Fibroblast of skin of abdomen (primary cell): ENCODE measurements around the gene TAS1R1.

Experiments used
- DNase-seq: peaks from one replicate; pipeline ENCODE4 v3.0.0-alpha.2; 2013

TAS1R1 gene

DNA sequence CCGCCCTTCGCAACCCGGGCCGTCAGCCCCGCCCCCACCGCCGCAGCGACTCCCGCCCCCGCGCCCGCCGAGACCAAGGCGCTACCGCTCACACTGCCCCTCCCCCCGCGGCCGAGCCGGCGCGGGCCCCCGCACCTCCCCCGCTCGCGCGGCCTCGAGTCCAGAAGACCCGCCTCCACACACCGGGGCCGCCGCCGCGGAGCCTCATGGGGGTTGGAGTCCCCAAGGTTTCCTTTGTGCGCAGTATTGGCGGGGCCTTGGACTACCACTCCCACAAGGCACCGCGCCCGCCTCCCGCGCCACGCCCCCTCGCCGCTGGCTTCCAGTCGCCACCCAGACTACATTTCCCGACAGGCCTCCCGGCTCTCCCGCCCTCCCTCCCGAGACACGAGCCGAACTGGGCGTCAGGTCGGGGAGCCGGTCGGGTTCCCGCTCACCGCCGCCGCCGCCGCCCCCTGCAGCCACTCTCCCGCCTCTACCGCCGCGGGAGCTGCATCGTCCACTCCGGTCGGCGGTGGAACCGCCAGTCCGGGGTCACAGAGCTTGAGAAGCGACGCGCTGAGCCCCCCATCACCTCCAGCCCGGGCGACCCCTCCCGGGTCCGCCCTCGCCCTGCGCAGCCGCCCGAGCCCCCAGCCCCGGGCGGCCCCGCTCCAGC is 58.4 kb downstream of the TAS1R1 start, which contains the start of gene PHF13:
TSS of gene PHF13 (plus strand) at position 371 of the 658 bp plus-strand sequence. CDS start 336 bp downstream, outside the sequence.
- peak; percentile 100 for DNase-seq

DNA sequence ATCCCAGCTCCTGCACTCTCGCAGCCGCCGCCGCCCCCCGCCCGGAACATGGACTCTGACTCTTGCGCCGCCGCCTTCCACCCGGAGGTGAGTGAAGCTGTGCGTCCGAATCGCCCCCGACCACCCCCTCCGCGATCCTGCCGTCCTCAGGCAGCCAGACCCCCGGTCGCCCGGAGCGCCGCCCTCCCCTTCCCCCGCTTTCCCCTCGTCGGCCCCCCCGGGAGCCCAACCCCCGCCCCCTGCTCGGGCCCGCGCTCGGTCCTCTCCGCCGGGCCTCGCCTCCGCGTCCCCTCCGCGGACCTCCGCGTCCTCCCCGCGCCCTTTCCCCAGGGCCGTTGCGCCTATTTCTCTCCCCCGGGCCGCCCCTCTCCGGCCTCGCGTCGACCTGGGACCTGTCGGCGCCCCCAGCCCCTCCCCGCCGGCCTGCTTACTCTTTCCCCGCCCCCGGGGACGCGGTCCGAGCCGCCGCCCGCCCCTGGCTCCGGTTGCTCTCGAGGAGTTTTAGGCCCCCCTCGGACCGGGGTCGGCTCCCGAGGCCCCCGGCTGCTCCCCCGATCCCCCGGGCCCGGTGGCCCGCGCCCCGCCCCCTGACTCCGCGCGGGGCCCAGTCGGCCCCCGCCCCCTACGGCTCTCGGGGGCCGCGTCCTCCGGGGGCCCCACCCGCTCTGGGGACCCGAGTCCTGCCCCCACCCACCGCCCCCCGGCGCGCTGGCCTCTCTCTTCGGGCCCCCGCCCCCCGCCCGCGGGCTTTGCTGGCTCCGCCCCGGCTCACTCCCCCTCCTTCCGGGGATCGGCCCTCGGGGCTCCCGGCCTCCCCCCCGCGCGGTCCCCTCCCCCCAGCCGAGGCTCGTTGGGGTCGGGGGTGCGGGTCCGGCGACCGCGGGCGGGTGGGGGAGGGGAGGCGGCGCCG is 59.2 kb downstream of the TAS1R1 start:
- peak; percentile 48 for DNase-seq

DNA sequence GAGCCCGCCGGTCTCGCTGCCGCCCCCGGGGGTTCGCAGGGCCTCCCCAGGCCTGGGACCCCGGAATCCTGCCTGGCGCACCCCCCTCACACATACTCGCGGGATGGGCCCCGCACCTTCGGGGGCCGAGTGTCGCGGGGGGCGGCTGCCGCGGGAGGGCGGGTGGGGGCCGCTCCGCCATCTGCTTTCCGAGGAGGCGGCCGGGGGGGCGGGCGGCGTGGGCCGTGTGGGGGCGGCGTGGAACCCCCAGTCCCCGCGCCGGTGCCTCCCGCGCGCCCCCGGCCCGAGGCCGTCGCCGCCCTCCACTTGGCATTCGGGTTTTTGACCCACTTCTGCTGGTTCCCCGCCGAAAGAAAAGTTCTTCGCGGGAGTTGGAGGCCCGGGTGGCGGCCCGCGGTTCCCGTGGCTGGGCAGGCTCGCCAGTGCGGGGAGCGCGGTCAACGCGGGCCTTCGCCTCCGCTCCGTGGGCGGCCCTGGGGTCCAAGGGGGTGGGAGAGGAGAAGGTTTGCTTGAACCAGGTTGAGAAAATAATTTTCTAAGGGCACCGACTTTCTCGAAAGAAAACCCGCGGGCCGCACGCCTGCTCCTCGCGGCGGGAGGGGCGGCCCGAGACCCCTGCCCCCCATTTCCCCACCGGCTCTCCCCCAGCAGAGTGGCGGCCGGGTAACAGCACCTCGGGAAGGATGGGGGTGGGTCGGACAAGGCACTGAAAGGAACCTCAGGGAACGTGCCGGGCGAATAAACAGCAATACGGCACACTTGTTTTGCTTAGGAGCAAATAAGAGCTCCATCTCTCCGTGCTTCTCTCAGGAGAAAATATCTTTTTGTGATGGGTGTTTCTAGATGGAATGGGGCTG is 60.0 kb downstream of the TAS1R1 start:
- DNase-seq, result no peak

DNA sequence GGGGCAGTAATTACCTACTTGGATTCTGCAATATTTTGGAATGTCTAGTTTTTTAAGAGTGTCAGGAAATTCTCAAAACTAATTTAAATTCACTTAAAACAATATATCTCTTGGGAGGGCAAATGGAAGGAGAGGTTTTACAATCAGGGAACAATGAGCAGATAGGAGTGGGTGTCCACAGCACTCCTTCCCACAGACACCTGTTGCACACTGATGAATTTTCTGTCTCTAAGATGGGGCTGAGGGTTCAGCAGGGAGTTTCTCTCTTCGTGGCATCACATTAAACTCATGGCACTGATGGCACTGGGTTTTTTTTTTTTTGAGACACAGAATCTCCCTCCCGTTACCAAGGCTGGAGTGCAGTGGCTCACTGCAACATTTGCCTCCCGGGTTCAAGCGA is 63.9 kb downstream of the TAS1R1 start:
- no peak for DNase-seq

DNA sequence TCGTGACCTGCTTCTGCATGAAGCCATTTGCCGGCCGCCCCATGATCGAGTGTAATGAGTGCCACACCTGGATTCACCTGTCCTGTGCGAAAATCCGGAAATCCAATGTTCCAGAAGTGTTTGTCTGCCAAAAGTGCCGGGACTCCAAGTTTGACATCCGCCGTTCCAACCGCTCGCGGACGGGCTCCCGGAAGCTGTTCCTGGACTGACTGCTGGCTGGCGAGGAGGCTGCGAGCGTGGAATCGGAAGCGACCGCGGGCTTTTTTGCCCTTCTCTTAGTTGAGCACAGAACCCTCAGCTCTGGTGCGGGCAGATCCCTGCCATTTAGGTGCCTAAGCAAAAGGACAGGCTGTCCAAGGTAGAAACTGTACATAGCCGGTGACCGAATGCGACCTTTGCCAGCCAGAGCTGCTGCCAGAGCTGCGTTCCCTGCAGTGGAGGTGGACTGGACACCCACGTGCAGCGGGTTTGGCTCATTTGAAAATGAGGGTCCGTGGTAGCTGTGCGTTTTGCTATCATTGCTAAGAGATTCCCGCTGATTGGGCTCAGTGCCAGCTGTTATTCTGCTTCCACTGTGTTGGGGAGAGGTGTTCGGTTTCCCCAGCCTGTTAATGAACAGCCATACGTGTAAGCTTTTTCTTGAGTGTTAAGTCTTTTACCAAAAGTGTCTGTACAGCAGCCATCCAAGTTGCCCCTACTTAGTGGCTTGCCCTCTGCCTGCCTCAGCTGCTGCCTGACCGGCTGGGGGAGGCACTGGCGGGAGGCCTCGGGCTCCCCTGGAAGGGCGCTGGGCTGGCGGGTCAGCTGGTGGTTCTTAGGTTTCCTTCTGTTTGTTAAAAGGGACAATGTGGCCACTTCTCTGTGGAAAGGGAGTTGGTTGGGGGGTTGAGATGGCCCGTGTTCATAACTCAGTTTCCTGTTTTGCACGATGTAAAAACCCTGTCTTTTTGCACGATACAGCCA is 66.6 kb downstream of the TAS1R1 start:
- no peak for DNase-seq

DNA sequence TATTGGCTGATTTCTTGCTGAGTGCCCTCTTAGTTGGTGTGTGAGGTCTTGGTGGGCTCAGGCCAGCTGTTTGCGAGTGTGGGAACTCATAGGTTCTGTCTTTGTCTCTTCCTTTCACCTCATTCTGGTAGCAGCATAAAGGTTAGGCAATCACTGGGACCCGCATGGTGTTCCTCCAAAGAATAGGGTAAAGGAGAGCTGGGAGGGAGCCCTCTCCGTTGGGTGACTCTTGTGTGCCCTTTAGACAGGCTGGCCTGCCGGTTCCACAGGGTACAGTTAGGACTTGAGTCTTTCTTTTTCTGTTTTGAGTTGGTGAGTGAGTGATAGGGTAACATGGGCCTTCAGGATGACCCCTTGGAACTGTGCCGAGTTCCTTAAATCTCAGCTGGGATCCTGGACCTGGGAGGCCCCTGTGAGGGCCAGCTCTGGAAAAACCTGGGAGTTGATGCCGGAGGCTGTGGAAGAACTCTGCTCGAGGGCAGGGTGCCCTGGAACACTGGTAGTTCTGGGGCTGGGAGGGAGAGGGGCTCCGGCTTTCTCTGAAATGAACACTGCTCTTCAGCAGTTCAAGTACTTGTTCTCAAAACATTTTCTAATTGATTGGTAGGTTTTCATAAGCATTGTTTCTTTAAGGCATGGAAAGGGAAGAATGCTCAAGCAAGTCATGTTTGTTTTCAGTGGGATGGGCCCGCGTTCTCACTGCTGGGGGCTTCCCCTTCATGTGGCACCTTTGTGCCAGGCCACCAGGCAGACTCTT is 67.5 kb downstream of the TAS1R1 start:
- DNase-seq, result no peak

DNA sequence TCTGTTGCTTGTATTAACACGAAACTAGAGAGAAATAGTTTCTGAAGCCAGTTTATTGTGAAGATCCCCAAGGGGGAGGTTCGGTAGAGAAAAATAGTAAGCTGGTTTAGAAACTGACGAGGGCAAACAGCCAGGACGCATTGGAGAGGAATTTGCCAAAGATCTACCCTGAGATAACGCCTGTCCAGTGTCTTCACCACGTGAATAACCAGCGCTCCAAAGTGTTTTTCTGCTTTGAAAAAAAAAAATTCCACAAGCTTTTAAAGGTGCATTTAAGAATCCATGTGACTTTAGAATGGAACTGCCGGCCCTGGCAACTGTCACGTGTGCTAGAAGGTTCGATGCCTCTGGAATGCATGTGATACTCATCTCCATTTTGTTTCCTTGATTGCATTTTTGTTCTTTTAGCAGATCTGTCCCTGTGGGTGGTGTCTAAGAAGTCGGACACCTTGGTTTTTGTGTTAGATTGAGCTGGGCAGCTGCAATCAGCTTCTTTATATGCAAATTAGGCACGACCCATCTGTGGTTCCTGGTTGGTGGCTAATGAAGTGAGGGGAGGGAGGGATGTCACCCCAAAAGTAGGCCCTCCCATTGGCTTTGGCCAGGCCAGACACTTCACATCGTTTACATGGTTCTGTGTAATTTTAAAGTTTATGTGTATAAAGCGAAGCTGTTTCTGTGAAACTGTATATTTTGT is 68.3 kb downstream of the TAS1R1 start:
- no peak for DNase-seq

DNA sequence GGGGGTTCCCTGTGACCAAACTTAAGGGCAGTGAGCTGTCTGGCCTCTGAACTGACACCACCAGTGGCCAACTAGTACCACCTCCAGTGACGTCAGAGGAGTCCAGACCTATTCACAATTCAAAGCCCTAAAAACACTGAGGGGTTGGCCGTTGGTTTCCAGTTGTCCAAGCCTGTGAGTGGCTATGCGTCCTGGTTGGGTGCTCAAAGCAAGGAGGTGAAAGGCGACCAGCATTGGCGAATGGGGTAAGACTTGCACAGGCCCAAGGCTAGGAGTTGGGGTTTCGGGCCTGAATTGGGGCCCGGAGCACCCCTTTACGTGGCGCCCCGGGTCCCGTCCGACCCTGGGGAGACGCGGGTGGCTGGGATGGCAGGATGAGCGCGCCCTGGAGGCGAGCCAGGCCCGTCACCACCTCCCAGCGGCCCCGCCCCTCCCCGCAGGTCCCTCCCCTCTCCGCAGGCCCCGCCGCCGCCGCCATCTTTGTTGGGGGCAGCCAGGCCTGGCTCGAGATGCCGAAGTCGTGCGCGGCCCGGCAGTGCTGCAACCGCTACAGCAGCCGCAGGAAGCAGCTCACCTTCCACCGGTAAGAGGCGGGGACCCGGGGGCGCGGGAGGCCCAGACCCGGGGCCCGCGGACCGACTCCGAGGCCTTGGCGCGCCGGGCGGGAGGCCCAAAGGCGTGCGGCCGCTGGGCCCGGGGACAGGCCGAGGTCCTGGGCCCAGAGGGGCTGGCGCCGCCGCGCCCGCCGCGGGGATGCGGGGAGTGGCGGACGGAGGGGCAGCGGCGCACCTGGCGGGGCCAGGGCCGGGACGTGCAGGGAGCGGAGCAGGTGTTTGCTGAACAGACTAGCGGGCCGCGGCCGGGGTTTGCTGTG is 69.8 kb downstream of the TAS1R1 start, which contains the start of gene THAP3:
TSS of gene THAP3 (plus strand) at position 159 of the 874 bp plus-strand sequence. CDS start at position 510, 351 bp downstream.
- peak; percentile 84 for DNase-seq

DNA sequence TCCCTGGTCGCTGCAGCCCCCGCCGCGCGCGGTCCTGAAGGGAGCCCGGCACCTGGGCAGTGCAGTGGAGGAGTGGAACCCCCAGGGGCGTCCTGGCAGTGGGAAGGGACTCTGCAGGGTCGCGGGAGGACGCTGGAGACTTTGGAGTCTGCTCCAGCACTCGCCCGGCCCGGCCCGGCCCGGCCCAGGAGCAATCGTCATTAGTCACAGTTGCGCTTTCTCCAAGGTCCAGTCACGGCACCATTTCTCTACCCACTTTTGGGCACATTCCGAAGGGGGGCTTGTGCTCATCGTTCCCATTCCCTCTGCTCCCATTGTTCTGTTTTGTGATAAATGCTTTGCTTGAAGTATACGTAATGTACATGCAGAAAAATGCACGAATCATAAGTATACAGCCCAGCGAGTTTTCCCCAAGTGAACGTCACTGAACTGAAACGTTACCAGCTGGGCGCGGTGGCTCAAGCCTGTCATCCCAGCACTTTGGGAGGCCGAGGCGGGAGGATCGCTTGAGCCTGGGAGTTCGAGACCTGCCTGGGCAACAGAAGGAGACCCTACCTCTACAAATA is 70.6 kb downstream of the TAS1R1 start:
- DNase-seq, result peak; percentile 71

DNA sequence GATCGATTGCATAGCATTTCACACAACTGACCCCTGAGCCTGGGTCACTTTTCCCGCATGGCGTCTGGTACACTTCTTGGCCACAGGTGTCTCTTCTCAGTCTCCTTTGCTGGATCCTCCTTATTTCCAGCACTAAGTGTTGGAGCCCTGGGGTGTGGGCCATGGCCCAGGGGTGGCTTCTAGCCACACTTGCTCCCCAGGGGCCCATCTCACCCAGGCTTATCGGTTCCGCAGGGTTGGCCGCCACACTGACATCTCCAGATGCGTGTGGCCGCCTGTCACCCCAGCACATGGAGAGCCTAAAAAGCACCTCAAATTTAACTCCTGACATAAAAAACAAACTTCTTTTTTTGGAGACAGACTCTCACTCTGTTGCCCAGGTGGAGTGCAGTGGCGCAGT is 71.9 kb downstream of the TAS1R1 start:
- no peak for DNase-seq

DNA sequence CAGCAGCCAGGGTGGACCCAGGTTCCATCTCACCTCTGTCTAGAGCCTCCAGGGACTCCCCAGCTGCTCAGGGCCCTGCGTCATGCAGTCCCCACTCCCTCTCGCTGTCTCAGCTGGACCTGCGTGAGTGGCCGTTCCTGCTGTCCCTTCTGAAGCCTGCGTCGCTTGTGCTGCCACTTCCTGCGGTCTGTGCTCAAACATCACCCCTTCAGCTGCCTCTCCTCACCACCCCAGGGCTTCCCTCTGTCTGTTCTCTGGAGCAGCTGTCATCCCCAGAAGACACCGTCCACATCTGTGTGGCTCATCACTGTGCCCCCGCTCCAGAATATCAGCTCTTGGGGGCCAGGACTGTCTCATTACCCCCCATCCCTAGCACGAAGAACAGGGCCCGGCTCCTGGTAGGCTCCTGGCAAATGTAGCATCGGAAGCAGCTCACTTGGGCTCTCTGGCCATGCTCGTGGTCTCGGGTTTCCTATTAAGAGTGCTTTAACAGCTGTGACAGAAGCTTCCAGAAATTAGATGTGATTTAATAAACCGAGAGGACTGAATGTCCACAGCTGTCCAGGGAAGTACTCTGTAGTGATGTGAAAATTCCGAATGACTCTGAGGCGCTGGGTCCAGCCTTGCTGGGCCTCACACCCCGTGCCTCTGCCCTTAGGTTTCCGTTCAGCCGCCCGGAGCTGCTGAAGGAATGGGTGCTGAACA is 72.9 kb downstream of the TAS1R1 start:
- no peak for DNase-seq

DNA sequence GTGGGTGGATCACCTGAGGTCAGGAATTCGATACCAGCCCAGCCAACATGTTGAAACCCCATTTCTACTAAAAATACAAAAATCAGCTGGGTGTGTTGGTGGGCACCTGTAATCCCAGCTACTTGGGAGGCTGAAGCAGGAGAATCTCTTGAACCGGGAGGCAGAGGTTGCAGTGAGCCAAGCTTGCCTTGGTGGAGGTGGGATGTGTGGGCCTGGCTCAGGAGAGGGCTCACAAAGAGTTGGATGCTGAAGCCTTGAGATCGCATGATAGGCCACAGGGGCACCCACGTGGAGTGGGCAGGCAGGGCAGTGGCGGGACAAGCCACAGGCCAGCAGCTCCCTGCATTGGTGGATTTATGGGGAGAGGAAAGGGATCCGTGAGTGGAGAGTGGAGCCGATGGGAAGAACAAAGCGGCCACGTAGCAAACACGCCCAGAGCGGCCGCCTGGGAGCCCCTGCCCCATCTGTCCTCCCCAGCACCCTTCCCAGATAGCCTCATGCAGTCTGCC is 73.9 kb downstream of the TAS1R1 start:
- no peak for DNase-seq
